Endothelial cell of hepatic sinusoid (primary cell): ENCODE measurements around the gene NEIL1.

Source experiments
- in situ Hi-C: cut with HindIII; loops from 2 replicates; pipeline ENCODE4 v1.10.0; 2017; ENCODE audit warnings: low sequenced_read_pairs

The NEIL1 gene

DNA sequence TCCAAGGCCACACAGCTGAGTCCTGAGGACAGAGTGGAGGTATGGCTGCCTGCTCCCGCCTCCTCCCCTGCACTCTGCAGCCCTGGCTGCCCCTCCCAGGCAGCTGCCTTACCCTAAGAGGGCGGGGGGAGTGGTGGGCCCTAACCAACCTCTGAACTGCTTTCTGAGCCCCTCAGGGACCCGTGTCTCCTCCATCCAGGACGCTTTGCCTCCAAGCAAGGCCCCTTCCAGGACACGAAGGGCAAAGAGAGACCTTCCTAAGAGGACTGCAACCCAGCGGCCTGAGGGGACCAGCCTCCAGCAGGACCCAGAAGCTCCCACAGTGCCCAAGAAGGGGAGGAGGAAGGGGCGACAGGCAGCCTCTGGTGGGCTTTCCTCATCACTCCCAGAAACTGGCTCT is 7.6 kb downstream of the NEIL1 start:
- in situ Hi-C loops: no loop called here

DNA sequence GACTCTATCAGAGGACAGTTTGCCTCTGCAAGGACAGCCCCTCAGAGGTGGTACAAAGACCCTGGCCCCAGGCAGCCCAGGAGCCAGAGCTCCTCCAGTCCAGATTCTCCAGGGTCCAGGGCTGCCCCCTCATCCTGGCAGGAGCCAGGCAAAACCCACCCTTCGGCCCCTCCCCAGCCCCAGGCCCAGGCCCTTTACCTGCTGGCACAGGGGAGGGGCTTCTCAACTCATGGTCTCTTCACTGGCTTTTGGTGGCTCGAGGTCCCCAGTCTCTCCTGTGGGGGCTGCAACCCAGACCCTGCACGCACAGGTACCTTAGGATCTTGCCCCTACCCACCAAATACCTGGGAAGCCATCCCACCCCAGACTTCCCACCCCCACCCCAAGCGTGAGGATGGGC is 8.5 kb downstream of the NEIL1 start:
- in situ Hi-C loops: no loop called here

DNA sequence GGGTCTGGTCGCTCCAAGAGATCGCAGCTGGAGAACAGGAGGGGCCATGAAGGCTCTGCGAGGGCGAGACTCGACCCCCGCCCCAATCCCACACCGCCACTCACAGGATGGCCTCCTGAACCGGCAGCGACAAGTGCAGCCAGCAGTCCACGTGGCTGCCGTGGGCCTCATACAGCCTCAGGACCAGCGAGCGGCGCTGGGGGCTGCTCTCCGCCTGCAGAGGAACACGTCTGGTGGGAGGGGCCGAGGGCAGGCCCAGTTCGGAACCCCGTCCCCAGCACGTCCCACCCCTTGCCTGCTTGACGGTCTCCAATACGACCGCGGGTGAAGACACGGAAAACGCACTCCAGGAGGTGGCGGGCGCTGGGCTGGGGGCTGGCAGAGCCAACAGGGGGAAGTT is 9.2 kb downstream of the NEIL1 start:
- in situ Hi-C loops: no loop called here

GRCh38 chr15:75356517-75356916 is 9.7 kb downstream of the NEIL1 start:
- in situ Hi-C loops: no loop called here

DNA sequence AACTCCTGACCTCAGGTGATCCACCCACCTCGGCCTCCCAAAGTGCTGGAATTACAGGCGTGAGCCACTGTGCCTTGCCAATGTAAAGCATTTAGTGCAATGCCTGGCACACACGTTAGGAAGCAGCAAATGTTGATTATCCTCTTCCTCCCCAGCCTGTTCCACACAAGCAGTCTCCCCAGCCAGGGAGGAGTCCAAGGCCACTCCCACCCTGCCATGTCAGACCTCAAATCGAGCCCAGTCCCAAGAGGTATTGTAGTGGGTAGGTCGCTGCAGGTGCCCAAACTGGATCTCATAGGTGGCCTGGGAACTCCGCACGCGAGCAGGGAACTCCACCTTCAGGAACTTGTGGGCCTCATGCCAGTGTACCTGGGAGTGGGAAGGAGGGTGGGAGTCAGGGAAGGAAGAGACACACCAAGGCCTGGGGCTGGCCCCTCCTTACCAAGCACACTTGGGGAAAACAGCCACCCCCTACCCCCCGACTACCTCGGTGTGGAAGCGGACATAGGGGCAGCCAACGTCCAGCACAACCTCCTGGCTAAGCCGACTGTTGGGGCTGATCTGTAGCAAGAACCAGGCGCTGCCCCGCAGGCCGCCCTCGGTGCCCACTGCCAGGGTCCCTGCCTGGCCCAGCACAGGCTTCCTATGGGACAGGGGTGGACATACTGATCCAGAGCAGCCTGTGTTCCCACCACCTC is 11.3 kb downstream of the NEIL1 start:
- in situ Hi-C loops: no loop called here

DNA sequence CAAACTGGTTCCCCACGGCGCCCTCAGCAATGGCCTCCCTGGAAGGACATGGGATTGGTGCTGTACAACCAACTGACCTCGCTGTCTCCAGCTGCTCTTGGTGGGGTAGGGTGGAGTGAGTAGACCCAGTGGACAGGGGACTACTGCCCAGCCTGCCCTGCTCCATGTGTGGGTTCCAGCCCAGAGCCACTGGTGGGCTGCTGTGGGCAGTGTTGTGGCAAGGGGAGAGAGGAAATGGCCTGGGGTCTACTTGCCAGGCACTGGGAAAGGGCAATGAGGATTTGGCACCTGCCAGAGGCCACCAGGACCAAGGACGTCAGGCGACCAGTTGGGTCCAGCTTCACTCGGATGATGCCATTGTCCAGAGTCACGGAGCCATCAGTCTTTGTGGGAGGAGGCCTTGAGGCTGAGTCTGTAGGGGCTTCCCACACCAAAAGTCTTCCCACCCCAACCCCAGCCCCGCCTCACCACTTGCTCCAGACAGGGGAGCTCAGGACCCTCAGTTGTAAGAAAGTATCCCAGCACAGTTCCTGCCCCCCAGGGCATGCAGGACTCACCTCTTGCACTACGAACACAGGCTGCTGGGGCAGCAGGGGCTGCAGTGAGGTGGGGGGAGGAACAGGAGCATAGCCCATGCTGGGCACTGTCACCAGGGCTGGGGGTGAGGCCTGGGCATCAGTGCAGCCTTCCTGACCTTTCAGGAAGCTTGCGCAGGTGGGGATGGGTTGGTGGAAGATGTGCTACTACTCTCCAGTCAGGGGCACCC is 12.1 kb downstream of the NEIL1 start:
- in situ Hi-C loops: no loop called here

DNA sequence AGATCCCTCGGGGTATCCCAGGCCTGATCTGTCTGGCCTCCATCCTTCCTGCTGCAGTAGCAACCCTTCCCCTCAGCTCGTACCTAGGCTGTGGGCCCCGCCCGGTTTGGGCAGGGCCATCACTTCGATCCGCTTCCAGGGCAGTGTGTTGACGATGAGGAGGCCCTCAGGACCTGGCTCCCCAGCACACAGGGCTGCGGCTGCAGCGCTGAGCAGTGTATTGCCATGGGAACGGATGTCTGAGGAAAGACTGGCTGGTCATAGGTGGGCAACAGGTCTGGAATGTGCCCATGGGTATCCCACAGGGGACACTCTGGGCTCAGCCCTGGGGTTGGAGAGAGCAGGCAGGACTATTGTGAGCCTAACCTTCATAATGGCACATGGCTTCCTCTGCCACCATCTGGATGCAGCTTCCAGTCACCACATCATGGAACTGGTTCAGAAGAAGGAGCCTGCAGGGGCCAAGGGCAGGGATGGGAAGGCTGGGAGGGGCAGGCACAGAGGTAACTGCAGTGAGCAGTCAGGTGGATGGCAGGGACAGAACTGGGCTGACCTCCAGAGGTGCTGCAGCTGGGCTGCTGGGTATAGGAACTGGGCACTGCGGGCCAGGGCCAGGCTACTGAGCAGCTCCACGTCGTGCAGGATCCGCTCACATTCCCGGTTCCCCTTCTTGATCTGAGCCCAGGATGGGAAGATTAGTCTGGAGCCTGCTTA is 12.9 kb downstream of the NEIL1 start:
- in situ Hi-C loops: no loop called here

GRCh38 chr15:75360391-75360790 is 13.6 kb downstream of the NEIL1 start:
- in situ Hi-C loops: no loop called here

- in situ Hi-C loops: no loop called here
Observed at GRCh38 chr15:75360856-75361255, 14.0 kb downstream of the NEIL1 start.

DNA sequence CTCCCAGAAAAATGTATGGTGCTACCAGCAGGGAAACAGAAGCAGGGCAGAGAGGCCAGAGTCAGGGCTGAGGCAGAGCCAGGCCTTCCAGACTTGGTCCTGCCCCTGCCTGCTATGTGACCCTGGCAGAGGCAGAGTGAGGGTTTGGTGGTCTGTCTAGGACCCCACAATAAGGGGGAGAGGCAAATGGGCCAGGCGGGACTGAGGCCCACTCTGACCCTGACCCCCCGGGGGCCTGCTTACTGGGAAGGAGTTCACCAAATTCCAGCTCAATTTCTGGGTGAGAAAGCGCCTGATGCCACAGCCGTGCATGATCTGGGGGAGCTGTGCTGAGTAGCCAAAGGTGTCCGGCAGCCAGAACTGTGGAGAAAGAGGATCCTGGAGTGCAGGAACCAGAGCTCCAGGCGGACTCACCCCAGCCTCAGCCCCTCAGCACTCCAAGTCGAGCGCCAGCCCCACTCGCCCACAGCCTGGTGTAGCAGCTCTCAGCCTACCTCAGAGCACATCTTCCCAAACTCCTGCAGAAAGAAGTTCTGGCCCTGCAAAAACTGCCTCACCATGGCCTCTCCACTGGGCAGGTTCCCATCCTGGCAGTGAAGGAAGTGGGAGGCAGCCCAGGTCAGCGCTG is 14.6 kb downstream of the NEIL1 start:
- in situ Hi-C loops: no loop called here

GRCh38 chr15:75361989-75362641 is 15.3 kb downstream of the NEIL1 start:
- in situ Hi-C loops: no loop called here

DNA sequence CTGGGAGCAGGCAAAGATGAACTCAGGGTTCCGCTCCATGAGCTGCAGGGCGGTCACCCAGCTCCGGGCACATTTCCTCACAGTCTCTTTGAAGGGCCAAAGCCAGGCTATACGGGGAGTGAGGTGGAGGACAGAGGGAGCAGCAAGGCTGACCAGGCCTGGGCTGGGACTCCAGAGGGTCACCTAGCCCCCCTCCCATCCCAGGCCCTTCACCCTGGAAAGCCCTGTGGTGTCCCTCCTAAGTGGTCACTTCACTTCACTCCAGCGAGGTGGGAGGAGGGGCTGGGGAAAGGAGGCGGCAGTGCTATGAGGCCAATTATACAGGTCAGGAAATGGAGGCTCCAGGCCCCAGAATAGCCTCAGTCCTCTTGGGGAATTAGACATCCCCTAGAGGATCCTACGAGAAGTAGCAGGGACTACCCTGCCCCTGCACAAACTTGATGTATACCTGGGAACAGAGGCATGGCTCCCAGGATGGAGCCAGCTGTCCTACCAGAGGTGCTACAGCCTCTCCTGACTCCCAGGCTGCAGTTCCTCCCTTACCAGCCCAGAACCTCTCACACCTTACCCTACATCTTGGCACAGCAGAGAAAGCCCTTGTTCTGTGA is 15.9 kb downstream of the NEIL1 start:
- in situ Hi-C loops: no loop called here

GRCh38 chr15:75363786-75364185 is 16.9 kb downstream of the NEIL1 start:
- in situ Hi-C loops: no loop called here

GRCh38 chr15:75364881-75365280 is 18.0 kb downstream of the NEIL1 start:
- in situ Hi-C loops: no loop called here

DNA sequence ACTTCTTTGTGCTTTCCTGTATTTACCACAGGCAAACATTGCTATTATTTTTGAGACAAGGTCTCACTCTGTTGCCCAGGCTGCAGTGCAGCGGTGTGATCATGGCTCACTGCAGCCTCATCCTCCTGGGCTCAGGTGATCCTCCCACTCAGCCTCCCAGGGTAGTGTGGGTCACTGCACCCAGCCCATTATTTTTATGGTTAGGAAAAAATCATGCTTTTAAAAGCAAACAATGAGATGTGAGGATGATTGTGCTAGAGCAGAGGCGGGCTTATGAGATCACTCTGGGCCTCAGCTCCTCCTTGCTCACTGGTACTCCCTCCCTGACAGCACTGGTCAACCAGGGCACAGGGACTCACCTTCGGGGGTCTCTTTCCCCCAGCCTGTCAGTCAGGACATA is 19.3 kb downstream of the NEIL1 start:
- in situ Hi-C loops: no loop called here

- in situ Hi-C loops: no loop called here
Observed at GRCh38 chr15:75367006-75367405, 20.2 kb downstream of the NEIL1 start.

DNA sequence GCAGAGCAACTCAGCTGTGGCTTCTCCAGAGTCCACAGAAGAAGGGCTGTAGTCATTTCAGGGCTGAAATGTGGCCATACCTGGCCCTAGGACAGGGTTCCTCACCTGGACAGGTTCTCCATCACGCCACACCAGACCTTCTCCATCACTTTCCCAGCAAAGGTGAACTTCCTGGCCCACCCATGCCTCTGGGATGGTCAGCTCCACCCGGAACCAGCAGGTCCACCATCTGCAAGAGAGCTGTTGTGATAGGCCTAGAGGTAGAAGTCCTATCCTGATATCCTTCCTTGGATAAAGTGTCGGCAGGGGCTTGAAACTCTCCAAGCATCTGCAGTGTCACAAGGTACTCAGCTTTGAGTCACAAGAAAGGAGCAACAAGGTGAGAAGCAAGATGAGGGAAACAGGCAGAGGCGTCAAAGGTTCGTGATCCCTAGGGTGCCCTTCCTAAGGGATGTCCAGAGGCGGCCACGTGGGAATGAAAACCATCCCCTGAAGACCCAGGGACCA is 20.6 kb downstream of the NEIL1 start:
- in situ Hi-C loops: no loop called here

- in situ Hi-C loops: no loop called here
Observed at GRCh38 chr15:75367913-75368688, 21.3 kb downstream of the NEIL1 start, which contains the start of gene MAN2C1. MAN2C1 (minus strand) TSS chr15:75368607; CDS start chr15:75368583, 24 bp downstream.

- in situ Hi-C loops: no loop called here
Observed at GRCh38 chr15:75368689-75369239, 21.9 kb downstream of the NEIL1 start.
